ENCODE data around the gene MMD.
"Not testable (repeated sequence)": the region's sequence is repeated elsewhere in the genome, so short reads cannot be mapped to it uniquely, and the experiment has no call there.

Gene MMD

GRCh38 chr17:55424893-55425540 lies 3.4 kb upstream of the MMD start:
- no peak for DNase-seq

- DNase-seq: no peak
These were observed 1.9 kb upstream of the MMD start for GRCh38 chr17:55423535-55423934.

- not testable (repeated sequence) for DNase-seq
These were observed 1.2 kb upstream of the MMD start for GRCh38 chr17:55422828-55423164.

GRCh38 chr17:55420776-55421178 lies 858 bp downstream of the MMD start:
- peak in 28 of 56 donors; percentile 6 to 43 (median 19) for DNase-seq

- DNase-seq: peak in 4 of 56 donors; percentile 5 to 24 (median 12)
These were observed 1.4 kb downstream of the MMD start for GRCh38 chr17:55420067-55420775.

GRCh38 chr17:55418369-55419268 lies 3.0 kb downstream of the MMD start:
- DNase-seq: no peak

- no peak for DNase-seq
These were observed 4.0 kb downstream of the MMD start for GRCh38 chr17:55417411-55418268.

GRCh38 chr17:55416470-55417052 lies 5.1 kb downstream of the MMD start:
- DNase-seq: no peak

GRCh38 chr17:55416000-55416399 lies 5.6 kb downstream of the MMD start:
- DNase-seq: no peak

GRCh38 chr17:55414983-55415382 lies 6.7 kb downstream of the MMD start:
- DNase-seq: no peak

- no peak for DNase-seq
These were observed 7.7 kb downstream of the MMD start for GRCh38 chr17:55413825-55414489.

GRCh38 chr17:55411463-55411855 lies 10.2 kb downstream of the MMD start:
- DNase-seq: no peak

GRCh38 chr17:55410722-55411462 lies 10.7 kb downstream of the MMD start:
- no peak for DNase-seq

GRCh38 chr17:55409030-55409800 lies 12.4 kb downstream of the MMD start:
- no peak for DNase-seq

GRCh38 chr17:55407641-55408566 lies 13.7 kb downstream of the MMD start:
- no peak for DNase-seq

- no peak for DNase-seq
These were observed 16.0 kb downstream of the MMD start for GRCh38 chr17:55405600-55405999.

- not testable (repeated sequence) for DNase-seq
These were observed 17.4 kb downstream of the MMD start for GRCh38 chr17:55404197-55404596.

- DNase-seq: no peak
These were observed 19.3 kb downstream of the MMD start for GRCh38 chr17:55402374-55402773.

All from amygdala (tissue), 56 donors.